Stimulated activated CD4-positive, alpha-beta T cell treated with anti-CD3 and anti-CD28 coated beads, Interleukin-2, amount 100 ng/mL, for 4 hours (primary cell): ENCODE results near the gene CGGBP1.

Experiments
- DNase-seq: peaks from one replicate; pipeline ENCODE4 v3.0.0-alpha.2; 2020; ENCODE audit warnings: low read depth

CGGBP1 gene

GRCh38 chr3:88058581-88059379, at the start of gene CGGBP1, which contains the start of gene ZNF654:
TSS of gene CGGBP1 (minus strand) at chr3:88059005. CDS start at chr3:88055976, 3,029 bp downstream.
TSS of gene ZNF654 (plus strand) at chr3:88059255. CDS start at chr3:88059320, 65 bp downstream.
- DNase-seq, result peak; percentile 99

- no peak for DNase-seq
These were observed 46.5 kb upstream of the CGGBP1 start for GRCh38 chr3:88105325-88105724.

GRCh38 chr3:88101142-88101541, 42.3 kb upstream of the CGGBP1 start:
- no peak for DNase-seq

GRCh38 chr3:88093266-88093665, 34.5 kb upstream of the CGGBP1 start:
- no peak for DNase-seq

- DNase-seq, result no peak
These were observed 33.5 kb upstream of the CGGBP1 start for GRCh38 chr3:88092270-88092669.

- DNase-seq, result no peak
These were observed 31.9 kb upstream of the CGGBP1 start for GRCh38 chr3:88090681-88091080.

- no peak for DNase-seq
These were observed 25.3 kb upstream of the CGGBP1 start for GRCh38 chr3:88084097-88084501.

GRCh38 chr3:88082854-88083253, 24.0 kb upstream of the CGGBP1 start:
- DNase-seq, result no peak

- no peak for DNase-seq
These were observed 20.1 kb upstream of the CGGBP1 start for GRCh38 chr3:88078932-88079331.

- DNase-seq, result no peak
These were observed 17.9 kb upstream of the CGGBP1 start for GRCh38 chr3:88076712-88077111.

GRCh38 chr3:88075497-88075896, 16.7 kb upstream of the CGGBP1 start:
- DNase-seq, result no peak

- DNase-seq, result no peak
These were observed 16.3 kb upstream of the CGGBP1 start for GRCh38 chr3:88075072-88075471.

GRCh38 chr3:88061746-88062145, 2.9 kb upstream of the CGGBP1 start:
- DNase-seq, result no peak

GRCh38 chr3:88059380-88060170, 770 bp upstream of the CGGBP1 start:
- DNase-seq, result no peak

- no peak for DNase-seq
These were observed 562 bp downstream of the CGGBP1 start for GRCh38 chr3:88058306-88058580.

GRCh38 chr3:88057630-88058305, 1.0 kb downstream of the CGGBP1 start:
- DNase-seq, result no peak

- no peak for DNase-seq
These were observed 12.0 kb downstream of the CGGBP1 start for GRCh38 chr3:88046766-88047165.

- no peak for DNase-seq
These were observed 14.4 kb downstream of the CGGBP1 start for GRCh38 chr3:88044411-88044810.

GRCh38 chr3:88041005-88041404, 17.8 kb downstream of the CGGBP1 start:
- DNase-seq, result no peak

GRCh38 chr3:88040529-88040928, 18.3 kb downstream of the CGGBP1 start:
- DNase-seq, result no peak

GRCh38 chr3:88038566-88038965, 20.2 kb downstream of the CGGBP1 start:
- no peak for DNase-seq

- no peak for DNase-seq
These were observed 22.6 kb downstream of the CGGBP1 start for GRCh38 chr3:88036221-88036620.
